AG10803 (cell line): Measurements from ENCODE around the gene DPY19L3.
A peak's percentile ranks its signal among the peaks of the same experiment; 100 is the strongest.
"Not testable (repeated sequence)": the region's sequence is repeated elsewhere in the genome, so short reads cannot be mapped to it uniquely, and the experiment has no call there.

Experiments
- DNase-seq: peaks from one replicate; pipeline ENCODE4 v3.0.0; 2010; ENCODE audit warnings: low read depth
- H3K4me3 ChIP-seq: 2 replicates; pipeline ENCODE4 v1.5.1; 2011; ENCODE audit warnings: mild to moderate bottlenecking, low read length, control low read depth
- TF ChIP-seq, protein P1 (sequence below): conservative IDR thresholded peaks from 2 replicates; pipeline ENCODE4 v1.5.1; 2011; ENCODE audit warnings: mild to moderate bottlenecking, low read length, control low read depth, inconsistent platforms

Gene DPY19L3

DNA sequence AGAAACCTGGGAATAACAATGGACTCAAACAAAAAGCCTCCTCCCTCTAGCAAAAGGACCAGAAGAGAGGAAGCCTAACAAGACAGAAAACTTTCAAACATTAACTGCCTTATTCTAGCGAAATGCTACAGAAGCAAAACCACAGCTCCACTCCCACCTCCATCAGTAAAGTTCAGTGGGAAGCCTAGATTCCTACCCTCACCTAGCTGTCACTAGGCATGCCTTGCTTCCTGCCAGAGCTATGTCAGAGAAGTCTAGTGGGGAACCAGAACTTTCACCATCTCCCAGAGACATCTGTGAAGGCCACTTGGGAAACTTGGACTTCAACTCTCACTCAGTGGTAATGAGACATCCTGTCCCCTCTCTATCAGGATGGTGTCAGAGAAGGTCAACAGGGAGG is 37.1 kb downstream of the DPY19L3 start:
- TF ChIP-seq, protein P1, sequence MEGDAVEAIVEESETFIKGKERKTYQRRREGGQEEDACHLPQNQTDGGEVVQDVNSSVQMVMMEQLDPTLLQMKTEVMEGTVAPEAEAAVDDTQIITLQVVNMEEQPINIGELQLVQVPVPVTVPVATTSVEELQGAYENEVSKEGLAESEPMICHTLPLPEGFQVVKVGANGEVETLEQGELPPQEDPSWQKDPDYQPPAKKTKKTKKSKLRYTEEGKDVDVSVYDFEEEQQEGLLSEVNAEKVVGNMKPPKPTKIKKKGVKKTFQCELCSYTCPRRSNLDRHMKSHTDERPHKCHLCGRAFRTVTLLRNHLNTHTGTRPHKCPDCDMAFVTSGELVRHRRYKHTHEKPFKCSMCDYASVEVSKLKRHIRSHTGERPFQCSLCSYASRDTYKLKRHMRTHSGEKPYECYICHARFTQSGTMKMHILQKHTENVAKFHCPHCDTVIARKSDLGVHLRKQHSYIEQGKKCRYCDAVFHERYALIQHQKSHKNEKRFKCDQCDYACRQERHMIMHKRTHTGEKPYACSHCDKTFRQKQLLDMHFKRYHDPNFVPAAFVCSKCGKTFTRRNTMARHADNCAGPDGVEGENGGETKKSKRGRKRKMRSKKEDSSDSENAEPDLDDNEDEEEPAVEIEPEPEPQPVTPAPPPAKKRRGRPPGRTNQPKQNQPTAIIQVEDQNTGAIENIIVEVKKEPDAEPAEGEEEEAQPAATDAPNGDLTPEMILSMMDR: no peak
- no peak for DNase-seq

DNA sequence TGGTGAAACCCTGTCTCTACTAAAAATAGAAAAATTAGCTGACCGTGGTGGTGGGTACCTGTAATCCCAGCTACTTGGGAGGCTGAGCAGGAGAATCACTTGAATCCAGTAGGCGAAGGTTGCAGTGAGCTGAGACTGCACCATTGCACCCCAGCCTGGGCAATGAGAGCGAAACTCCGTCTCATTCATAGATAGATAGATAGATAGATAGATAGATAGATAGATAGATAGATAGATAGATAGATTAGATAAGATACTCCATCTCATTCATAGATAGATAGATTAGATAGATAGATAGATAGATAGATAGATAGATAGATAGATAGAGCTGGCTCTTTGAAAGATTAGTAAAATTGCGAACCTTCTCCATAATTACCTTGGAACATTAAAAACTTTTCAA is 42.0 kb downstream of the DPY19L3 start:
- H3K4me3 ChIP-seq, DNase-seq: not testable (repeated sequence)

More for the DNA sequence above, 37.1 kb downstream of the DPY19L3 start:
- H3K4me3 ChIP-seq: no peak overlapping the region

DNA sequence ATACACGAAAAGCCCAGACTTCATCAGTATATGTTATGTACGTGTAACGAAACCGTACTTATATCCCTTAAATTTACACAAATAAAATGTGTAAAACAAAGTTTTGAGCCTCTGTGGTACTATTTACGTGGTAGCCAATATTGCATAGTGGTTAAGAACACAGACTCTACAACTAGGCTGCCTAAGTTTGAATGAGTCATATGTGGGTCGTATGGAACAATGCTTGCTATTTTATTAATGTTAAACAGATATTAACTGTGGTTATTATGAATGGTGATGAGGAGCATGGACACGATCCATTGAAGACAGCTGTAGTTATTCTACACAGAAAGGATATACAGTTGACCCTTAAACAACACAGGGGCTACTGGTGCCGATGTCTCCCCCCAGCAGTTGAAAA is 42.5 kb downstream of the DPY19L3 start:
- H3K4me3 ChIP-seq: no peak overlapping the region
- no peak for DNase-seq
- TF ChIP-seq, protein P1: no peak

DNA sequence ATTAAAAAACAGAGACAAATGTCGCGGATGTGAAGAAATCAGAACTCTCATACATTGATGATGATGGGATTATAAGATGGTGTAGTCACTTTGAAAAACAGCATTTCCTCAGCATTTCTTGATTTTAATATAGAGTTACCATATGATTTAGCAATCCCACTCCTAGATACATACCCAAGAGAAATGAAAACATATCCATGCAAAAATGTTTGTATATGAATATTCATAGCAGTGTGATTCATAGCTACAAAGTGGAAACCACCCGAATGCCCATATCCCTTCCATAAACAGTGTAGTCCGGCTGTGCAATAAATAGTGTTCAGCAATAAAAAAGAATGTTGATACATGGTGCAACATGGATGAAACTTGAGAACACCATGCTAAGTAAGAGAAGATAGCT is 44.6 kb downstream of the DPY19L3 start:
- no peak overlapping the region for H3K4me3 ChIP-seq
- TF ChIP-seq, protein P1: no peak
- DNase-seq: no peak

DNA sequence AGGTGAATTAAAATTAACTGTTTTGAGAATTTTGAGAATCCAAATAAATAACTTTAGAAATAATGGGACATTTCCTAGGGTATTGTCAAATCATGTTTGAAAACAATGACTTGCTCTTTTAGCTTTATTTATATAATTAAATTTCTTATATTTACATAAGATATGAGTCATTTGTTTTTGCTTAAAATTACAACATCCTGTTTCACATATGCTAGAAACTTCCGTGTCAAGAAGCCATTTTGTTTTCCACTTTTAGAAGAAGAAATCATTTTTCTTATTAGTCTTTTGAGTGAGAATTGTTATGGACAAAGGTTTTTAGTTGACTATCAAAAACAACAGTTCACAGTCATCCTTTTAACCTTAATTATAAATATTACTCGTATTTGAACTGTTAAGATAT is 48.2 kb downstream of the DPY19L3 start:
- TF ChIP-seq, protein P1: no peak
- H3K4me3 ChIP-seq: no peak overlapping the region
- peak; percentile 3 for DNase-seq

DNA sequence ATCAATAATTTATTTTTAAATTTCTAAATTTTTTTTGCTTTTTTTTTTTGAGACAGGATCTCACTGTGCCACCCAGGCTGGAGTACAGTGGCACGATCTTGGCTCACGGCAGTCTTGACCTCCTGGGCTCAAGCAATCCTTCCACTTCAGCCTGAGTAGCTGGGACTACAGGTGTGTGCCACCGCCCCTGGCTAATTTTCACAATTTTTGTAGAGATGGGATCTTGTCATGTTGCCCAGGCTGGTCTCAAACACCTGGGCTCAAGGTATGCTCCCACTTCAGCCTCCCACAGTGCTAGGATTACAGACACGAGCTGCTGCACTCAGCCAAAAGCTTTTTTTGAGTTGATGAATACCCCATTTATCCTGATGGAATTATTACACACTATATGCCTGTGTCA is 50.8 kb downstream of the DPY19L3 start:
- TF ChIP-seq, protein P1: no peak
- no peak overlapping the region for H3K4me3 ChIP-seq
- DNase-seq: no peak

DNA sequence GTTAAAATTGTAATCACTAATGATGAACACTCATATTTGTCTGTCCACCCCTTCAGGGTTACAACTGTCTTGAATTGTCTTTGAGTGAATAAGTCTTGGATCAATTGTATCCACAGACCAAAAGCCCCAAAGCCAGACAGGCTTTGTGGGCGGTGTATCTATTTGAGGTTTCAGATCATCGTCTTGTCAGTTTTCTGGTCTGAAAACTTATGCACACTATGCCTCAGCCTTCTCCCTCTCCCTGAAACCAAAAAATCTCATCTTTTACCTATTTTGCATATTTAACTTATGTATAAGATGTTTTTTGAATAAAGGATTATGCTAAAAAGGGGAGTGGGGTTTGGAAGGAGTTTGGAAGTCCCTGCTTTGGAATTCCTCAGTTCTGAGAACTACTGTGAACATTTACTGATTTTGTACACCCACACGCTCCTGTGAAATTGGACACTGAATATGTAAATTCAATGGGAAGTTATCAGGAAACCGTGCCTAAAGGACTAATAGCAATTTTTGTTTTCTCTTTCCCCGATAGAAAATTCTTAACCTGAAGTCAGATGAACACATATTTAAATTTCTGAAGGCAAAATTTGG is 52.1 kb downstream of the DPY19L3 start:
- DNase-seq: no peak
- H3K4me3 ChIP-seq: no peak overlapping the region
- TF ChIP-seq, protein P1: no peak
